Endothelial cell of umbilical vein (primary cell): Measurements from ENCODE around the gene MVK. TPM values are rescaled to one million over a fixed set of nuclear protein-coding genes. Genes with fewer than 3 reads are reported as not detected.

Source experiments
- BruUV-seq: library from RNA; stranded (reverse); fragments of 400-500 nt; replicated peaks from 2 replicates; lab custom pipeline; 2021; lab: Mats Ljungman, UMichigan
- CTCF ChIA-PET: fragments of 300-600, 350-600 bp; sonication (Branson Sonifier 250); formaldehyde crosslinking; loops from one replicate; lab custom pipeline; 2021; ENCODE audit warnings: antibody characterized with exemption, inconsistent platforms; lab: Charles Lee
- POLR2A ChIA-PET: fragments of 300-600, 350-600 bp; sonication (Branson Sonifier 250); formaldehyde crosslinking; loops from one replicate; lab custom pipeline; 2021; ENCODE audit warnings: antibody characterized with exemption, inconsistent platforms; lab: Charles Lee
- DNase-seq: peaks from one replicate; pipeline ENCODE4 v3.0.0-alpha.2; 2011; ENCODE audit warnings: low read depth, low spot score
- FAIRE-seq: peaks from 2 replicates; lab custom pipeline; 2011; peaks lifted over from hg19 to GRCh38; lab: Jason Lieb, UNC
- H2AFZ ChIP-seq: 2 replicates; pipeline ENCODE4 v1.6.0; 2012; ENCODE audit warnings: low read depth, low read length, control low read depth, inconsistent platforms
- H3K27ac ChIP-seq: 2 replicates; pipeline ENCODE4 v1.5.1; 2011; ENCODE audit warnings: low read depth, mild to moderate bottlenecking, control low read depth, low read length, moderate library complexity; ENCODE audit not compliant: insufficient read depth
- H3K27me3 ChIP-seq, 2 experiments: 2 replicates each; pipeline versions ENCODE4 v1.6.0 to v1.6.1; 2011; ENCODE audit warnings: low read length in 2 of 2, mixed read lengths in 1 of 2; ENCODE audit not compliant: control insufficient read depth in 2 of 2, insufficient read depth in 2 of 2
- H3K36me3 ChIP-seq, 2 experiments: 2 replicates in 1 of 2; 3 replicates in 1 of 2; pipeline ENCODE4 v1.5.1; 2011; ENCODE audit warnings: low read length in 2 of 2, mild to moderate bottlenecking in 1 of 2, moderate library complexity in 1 of 2; ENCODE audit not compliant: control insufficient read depth in 2 of 2, insufficient read depth in 2 of 2; ENCODE audit errors: extremely low read depth in 1 of 2
- H3K4me1 ChIP-seq: 3 replicates; pipeline ENCODE4 v1.5.1; 2011; ENCODE audit warnings: mild to moderate bottlenecking, low read length; ENCODE audit not compliant: control insufficient read depth, insufficient read depth; ENCODE audit errors: extremely low read depth
- H3K4me2 ChIP-seq: 2 replicates; pipeline ENCODE4 v1.6.1; 2011; ENCODE audit warnings: low read length, control low read depth, mixed read lengths; ENCODE audit not compliant: insufficient read depth
- H3K4me3 ChIP-seq, 3 experiments: fragments of 200-600 bp in 1 of 3; sonication (generic), shearing (Covaris generic) in 1 of 3; replicated peaks in 1 of 3; 2 replicates each; pipeline ENCODE4 v1.5.1; 2011 to 2016; ENCODE audit warnings: control low read depth in 3 of 3, low read length in 3 of 3, mild to moderate bottlenecking in 2 of 3, inconsistent platforms in 1 of 3, low read depth in 1 of 3, moderate library complexity in 1 of 3; ENCODE audit not compliant: insufficient read depth in 1 of 3
- H3K79me2 ChIP-seq: 2 replicates; pipeline ENCODE4 v1.6.0; 2012; ENCODE audit warnings: low read length, inconsistent platforms; ENCODE audit not compliant: control insufficient read depth, insufficient read depth
- H3K9ac ChIP-seq: replicated peaks from 2 replicates; pipeline ENCODE3; 2011; ENCODE audit warnings: low read length, control low read depth; ENCODE audit not compliant: insufficient read depth; ENCODE audit errors: extremely low read depth
- H3K9me1 ChIP-seq: replicated peaks from 3 replicates; pipeline ENCODE4 v1.6.0; 2011; ENCODE audit warnings: mild to moderate bottlenecking, low read length; ENCODE audit not compliant: control insufficient read depth, insufficient read depth; ENCODE audit errors: extremely low read depth
- H3K9me3 ChIP-seq: replicated peaks from 2 replicates; pipeline ENCODE4 v1.5.1; 2012; ENCODE audit warnings: low read length, inconsistent platforms; ENCODE audit not compliant: control insufficient read depth, insufficient read depth
- H4K20me1 ChIP-seq: replicated peaks from 2 replicates; pipeline ENCODE3; 2011; ENCODE audit warnings: mild to moderate bottlenecking, low read length; ENCODE audit not compliant: control insufficient read depth, insufficient read depth; ENCODE audit errors: extremely low read depth
- CTCF ChIP-seq, 2 donors: IDR thresholded peaks; 1 replicate in 1 of 2; 2 replicates in 1 of 2; pipeline ENCODE4 v1.5.1; 2011; ENCODE audit warnings: low read length in 2 of 2, mild to moderate bottlenecking in 2 of 2, moderate library complexity in 2 of 2, control low read depth in 1 of 2, inconsistent platforms in 1 of 2, low read depth in 1 of 2; ENCODE audit not compliant: insufficient read depth in 1 of 2; ENCODE audit errors: extremely low read depth in 1 of 2
- FOS ChIP-seq: IDR thresholded peaks from 2 replicates; pipeline ENCODE4 v1.6.1; 2011; ENCODE audit warnings: mild to moderate bottlenecking, low read length, moderate library complexity, borderline replicate concordance; ENCODE audit not compliant: insufficient read depth
- GATA2 ChIP-seq: IDR thresholded peaks from 2 replicates; pipeline ENCODE4 v1.7.0; 2011; ENCODE audit warnings: low read depth, mild to moderate bottlenecking, moderate library complexity, mixed read lengths, low read length; ENCODE audit not compliant: insufficient read length, insufficient read depth
- JUN ChIP-seq: IDR thresholded peaks from 2 replicates; pipeline ENCODE4 v1.6.1; 2011; ENCODE audit warnings: borderline replicate concordance, low read depth; ENCODE audit not compliant: insufficient read length, insufficient read depth
- MAX ChIP-seq: IDR thresholded peaks from 2 replicates; pipeline ENCODE4 v1.6.1; 2011; ENCODE audit not compliant: insufficient read depth, insufficient read length
- MYC ChIP-seq: IDR thresholded peaks from one replicate; pipeline ENCODE4 v1.6.1; 2011; ENCODE audit warnings: mild to moderate bottlenecking, low read depth, low read length
- POLR2A ChIP-seq: IDR thresholded peaks from 2 replicates; pipeline ENCODE4 v1.6.1; 2012; ENCODE audit warnings: low read depth, mild to moderate bottlenecking, control low read depth, low read length
- POLR2AphosphoS5 ChIP-seq: IDR thresholded peaks from 2 replicates; pipeline ENCODE4 v1.6.1; 2012; ENCODE audit warnings: low read depth, mild to moderate bottlenecking, control low read depth, low read length, moderate library complexity; ENCODE audit not compliant: insufficient read depth
- dilution Hi-C: fragments of 300-500 bp; cut with MboI; formaldehyde crosslinking; loops from one replicate; pipeline ENCODE4 v1.15.0; 2019; ENCODE audit warnings: low sequenced_read_pairs; ENCODE audit not compliant: extremely low pct_ligation_motif_present
- intact Hi-C: fragments of 100-400 bp; cut with micrococcal nuclease; formaldehyde crosslinking; loops from one replicate; pipeline ENCODE4 v1.10.0; 2022
- polyA plus RNA-seq, 4 experiments: library from polyadenylated mRNA; depleted of rRNA in 3 of 4; stranded (reverse) in 3 of 4; unstranded in 1 of 4; fragments of >200 nt; gene quantifications; 2 replicates each; pipeline versions ENCODE4 v1.2.1 to v1.2.3, GENCODE V29; 2011 to 2012; ENCODE audit warnings: missing spikeins in 1 of 4
- total RNA-seq: library from RNA; stranded (reverse); gene quantifications from 2 replicates; pipeline ENCODE4 v1.2.3, GENCODE V29; 2021

MVK gene
- total and polyA plus RNA-seq, 2 donors (not counting 3 experiments of a cell fraction or from before 2014, with no cell fraction given) = 32.6 to 42.6 TPM

- peaks cover 7 to 11% of the 10 kb centered on the region in 2 experiments for H3K27me3 ChIP-seq
- TF ChIP-seq GATA2 (no peak), FOS (no peak), MYC (no peak), POLR2AphosphoS5 (no peak)
- DNase-seq (no peak), FAIRE-seq (no peak)
- BruUV-seq = no TSS peak
- H3K4me3 ChIP-seq = no peak overlapping the region
- H3K4me2 ChIP-seq = no peak overlapping the region
- H3K9ac ChIP-seq = no peak overlapping the region
- H3K27ac ChIP-seq = no peak overlapping the region
- dilution Hi-C loops = no loop called here
- H3K79me2 ChIP-seq = no peaks in the 10 kb centered on the region
- H3K4me1 ChIP-seq = no peaks in the 10 kb centered on the region
- POLR2A ChIA-PET = no interaction called here
- no peak overlapping the region for H2AFZ ChIP-seq
- CTCF ChIA-PET = no interaction called here
- no peaks in the 10 kb centered on the region for H4K20me1 ChIP-seq
- no peaks in the 10 kb centered on the region for H3K36me3 ChIP-seq
- no peaks in the 10 kb centered on the region for H3K9me1 ChIP-seq
- no peaks in the 10 kb centered on the region for H3K9me3 ChIP-seq
- intact Hi-C loops = no loop called here
These were observed 35.7 kb downstream of the MVK start for GRCh38 chr12:109609342-109609741.

GRCh38 chr12:109610523-109610922 is 36.9 kb downstream of the MVK start:
- DNase-seq (no peak), FAIRE-seq (no peak)
- dilution Hi-C loops (no loop called here), intact Hi-C loops (no loop called here)
- H3K9ac ChIP-seq = no peak overlapping the region
- H2AFZ ChIP-seq = no peak overlapping the region
- H3K79me2 ChIP-seq = no peaks in the 10 kb centered on the region
- no peaks in the 10 kb centered on the region for H3K36me3 ChIP-seq
- H3K4me1 ChIP-seq = no peaks in the 10 kb centered on the region
- peaks cover 7 to 11% of the 10 kb centered on the region in 2 experiments for H3K27me3 ChIP-seq
- no TSS peak for BruUV-seq
- TF ChIP-seq MYC = no peak
- no peak for TF ChIP-seq POLR2A
- no peak for TF ChIP-seq MAX
- no peak for TF ChIP-seq POLR2AphosphoS5
- TF ChIP-seq JUN = no peak
- TF ChIP-seq FOS = no peak
- TF ChIP-seq GATA2 = no peak
- no peak for TF ChIP-seq CTCF (IDR thresholded peaks at IDR 0.05; ENCODE audit: extremely low read depth in 1 of 2, insufficient read depth in 1 of 2, low read depth in 1 of 2, low read length in 2 of 2)
- H3K27ac ChIP-seq = no peak overlapping the region
- CTCF ChIA-PET = interaction anchor here (1.2 to 1.7 kb wide), 2 partner anchors 13 to 91 kb away, joined by 4 to 10 read pairs; no protein-coding TSS in a partner anchor
- no peaks in the 10 kb centered on the region for H4K20me1 ChIP-seq
- POLR2A ChIA-PET = no interaction called here
- no peaks in the 10 kb centered on the region for H3K9me3 ChIP-seq
- no peaks in the 10 kb centered on the region for H3K9me1 ChIP-seq
- no peak overlapping the region for H3K4me2 ChIP-seq
- H3K4me3 ChIP-seq = no peak overlapping the region
